G401 (cell line): ENCODE results near the gene MCTP2. TPM values are rescaled to one million over a fixed set of nuclear protein-coding genes. Genes with fewer than 3 reads are reported as not detected.
"Not testable (repeated sequence)": the region's sequence is repeated elsewhere in the genome, so short reads cannot be mapped to it uniquely, and the experiment has no call there.

ENCODE experiments used
- DNase-seq: peaks from one replicate; pipeline ENCODE4 v3.0.0-alpha.2; 2015; ENCODE audit warnings: low spot score
- in situ Hi-C: cut with HindIII; loops from 2 replicates; pipeline ENCODE4 v1.10.0; 2016; ENCODE audit warnings: low sequenced_read_pairs, mixed read lengths
- total RNA-seq: library from RNA; depleted of rRNA; stranded (reverse); fragments of >200 nt; shearing (Covaris generic); gene quantifications from 2 replicates; pipeline ENCODE4 v1.2.3, GENCODE V29; 2014

MCTP2 gene
- total RNA-seq, 1 experiment from 2014 or later, result not detected

DNA sequence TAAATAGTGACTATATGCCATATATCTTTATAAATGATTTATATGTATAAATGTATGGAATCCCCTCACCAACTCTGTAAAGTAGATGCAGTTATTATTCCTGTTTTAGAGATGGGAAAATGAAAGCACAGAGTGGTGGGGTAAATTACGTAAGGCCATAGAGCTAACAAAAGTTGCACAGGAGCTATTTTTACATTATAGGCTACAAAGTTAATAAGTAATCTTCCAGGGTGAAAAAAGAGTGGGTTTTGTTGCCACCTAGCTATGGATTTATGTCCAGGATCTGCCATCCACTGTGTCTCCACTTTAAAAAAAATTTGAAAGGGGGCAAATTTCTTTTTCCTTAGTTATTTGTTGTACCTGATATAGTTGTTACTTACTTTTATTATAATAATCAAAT is 235.7 kb downstream of the MCTP2 start:
- no peak for DNase-seq
- in situ Hi-C loops, result no loop called here

DNA sequence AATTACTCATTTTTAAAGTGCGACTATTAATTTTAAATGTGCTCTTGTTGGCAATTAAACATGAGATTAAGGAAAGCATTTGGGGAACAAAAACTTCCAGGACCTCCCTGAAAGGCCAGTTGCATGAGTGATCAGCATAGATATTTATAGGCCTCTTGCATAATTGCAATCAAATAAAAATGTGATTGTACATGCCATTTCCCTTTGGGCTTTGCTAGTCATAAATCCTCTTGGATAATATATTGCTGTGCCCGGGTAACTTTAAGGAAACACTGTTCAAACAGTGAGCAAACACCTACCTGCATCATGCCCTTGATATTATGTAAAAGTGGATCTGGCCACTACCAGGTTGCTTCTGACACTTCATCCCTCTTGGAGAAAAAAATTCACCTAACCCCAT is 239.1 kb downstream of the MCTP2 start:
- no peak for DNase-seq
- in situ Hi-C loops, result no loop called here

DNA sequence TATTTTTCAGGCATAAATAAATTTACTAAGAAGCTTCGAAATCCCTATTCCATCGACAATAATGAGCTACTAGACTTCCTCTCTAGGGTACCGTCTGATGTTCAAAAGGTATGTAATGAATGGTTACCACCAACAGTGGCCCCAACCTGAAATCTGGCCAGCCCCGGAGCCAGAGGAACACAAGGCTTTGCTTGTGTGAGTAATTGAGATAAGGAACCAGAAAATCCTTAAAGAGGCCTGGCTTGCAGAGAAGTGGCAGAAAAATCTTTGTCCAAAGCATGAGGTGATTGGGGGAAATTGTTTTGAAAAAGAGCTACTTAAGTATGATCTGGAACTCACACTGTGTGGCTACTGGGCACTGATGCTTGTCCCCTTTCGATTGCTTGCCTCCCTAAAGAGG is 245.3 kb downstream of the MCTP2 start:
- DNase-seq, result no peak
- in situ Hi-C loops, result no loop called here

DNA sequence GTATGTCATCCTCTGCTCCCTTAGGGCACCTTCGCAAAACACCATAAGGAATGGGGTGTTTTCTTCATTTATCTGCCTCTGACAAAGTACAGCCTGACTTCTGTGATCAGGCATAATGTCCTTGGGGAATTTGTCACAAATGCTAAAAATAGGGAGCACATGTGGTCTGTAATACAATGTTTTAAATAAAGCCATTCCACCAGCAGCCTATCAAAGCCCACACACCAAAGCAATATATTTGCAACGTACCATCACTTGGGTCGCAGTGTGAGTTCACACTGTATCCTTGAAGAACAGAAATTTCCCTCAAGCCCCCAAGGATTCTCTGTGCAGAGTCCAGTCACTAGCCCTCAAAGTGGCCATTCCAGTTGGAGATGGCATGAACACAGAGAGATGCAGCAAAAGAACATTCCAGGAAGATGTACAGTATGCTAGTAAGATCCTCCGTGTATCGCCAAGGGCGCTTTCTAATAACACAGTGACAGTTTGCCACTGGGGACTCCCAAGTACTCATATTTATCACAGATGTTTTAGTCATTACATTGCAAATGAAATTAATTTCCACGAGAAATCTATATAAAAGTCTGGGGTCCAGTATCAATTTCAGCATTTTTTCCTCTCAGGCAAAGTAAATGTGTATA is 246.7 kb downstream of the MCTP2 start:
- in situ Hi-C loops, result no loop called here
- DNase-seq, result no peak

DNA sequence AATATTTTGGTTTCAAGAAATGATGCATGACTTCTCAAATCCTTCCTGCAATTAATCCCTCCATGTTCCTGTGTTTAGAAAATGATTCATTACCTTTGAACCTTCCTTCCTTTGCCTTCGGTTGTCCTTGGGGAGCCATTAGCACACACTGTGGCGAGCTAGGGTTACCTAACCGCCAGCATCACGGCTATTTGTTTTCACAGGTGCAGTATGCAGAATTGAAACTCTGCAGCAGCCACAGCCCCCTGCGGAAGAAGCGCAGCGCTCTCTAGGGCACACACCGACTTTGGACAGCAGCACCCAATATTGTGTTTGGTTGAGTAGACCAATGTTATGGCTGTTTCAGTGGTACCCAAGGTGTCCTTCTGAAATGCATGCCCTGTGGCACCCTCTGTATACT is 247.4 kb downstream of the MCTP2 start:
- DNase-seq, result no peak
- in situ Hi-C loops, result no loop called here

DNA sequence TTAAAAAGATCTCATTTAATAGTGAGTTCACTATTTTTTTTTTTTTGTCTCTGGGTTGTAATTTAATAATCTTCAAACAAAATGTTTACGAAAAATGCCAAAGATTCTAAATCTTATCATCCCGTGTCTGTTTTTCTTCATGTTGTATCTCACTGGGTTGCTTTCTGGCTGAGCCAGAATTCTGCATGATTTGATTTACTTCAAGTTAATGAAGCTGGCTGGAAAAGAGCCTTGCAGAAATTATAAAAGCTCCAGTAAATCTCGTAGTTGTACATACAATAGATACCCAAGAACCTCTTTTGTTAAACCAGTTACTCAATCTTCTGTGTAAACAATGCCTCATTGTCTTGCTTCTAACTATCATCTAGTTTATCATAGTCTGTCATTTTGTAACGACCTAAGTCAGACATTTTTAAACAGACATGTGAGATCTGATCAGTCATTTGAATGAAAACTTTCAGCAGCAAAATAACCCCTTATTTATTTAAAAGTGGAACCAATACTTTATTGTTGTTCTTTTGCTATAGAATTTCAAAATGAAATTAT is 249.0 kb downstream of the MCTP2 start:
- in situ Hi-C loops, result no loop called here
- DNase-seq, result no peak

DNA sequence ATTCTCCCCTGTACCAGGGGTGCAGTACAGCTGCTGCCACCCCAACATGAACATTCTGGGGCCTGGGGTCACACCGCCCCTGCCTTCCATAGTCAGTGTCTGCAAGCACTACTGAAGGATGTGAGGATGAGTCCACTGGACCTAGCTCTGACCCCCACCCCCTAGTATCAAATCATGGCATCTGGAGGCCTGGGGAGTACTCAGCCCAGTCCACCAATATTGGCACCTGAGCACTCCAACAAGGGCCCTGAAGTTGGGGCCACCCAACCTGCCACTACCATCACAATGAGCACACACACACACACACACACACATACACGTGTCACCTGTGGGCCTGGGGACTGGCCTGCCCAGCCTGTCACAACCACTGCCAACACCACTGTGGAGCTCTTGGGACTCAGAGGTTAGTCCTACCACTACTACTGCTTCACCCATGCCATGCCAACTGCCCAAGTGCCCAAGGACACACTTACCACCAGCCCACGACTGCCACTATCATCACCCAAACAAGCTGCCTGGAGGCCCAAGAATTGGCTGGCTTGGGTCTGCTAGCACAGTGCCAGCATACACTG is 253.9 kb downstream of the MCTP2 start:
- in situ Hi-C loops, result no loop called here
- DNase-seq, result no peak

DNA sequence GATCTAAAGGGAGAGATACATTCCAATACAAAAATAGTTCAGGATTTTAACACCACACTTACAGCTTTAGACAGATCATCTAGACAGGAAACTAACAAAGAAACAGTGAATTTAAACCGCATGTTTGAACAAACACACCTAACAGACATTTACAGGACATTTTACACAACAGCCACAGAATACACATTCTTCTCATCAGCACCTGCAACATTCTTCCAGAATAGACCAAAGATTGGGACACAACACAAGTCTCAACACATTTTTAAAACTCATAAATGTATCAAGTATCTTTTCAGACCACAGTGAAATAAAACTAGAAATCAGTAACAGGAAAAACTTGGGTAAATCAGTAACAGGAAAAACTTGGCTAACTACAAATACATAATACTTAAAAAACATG is 256.3 kb downstream of the MCTP2 start:
- DNase-seq, result no peak
- in situ Hi-C loops, result no loop called here

DNA sequence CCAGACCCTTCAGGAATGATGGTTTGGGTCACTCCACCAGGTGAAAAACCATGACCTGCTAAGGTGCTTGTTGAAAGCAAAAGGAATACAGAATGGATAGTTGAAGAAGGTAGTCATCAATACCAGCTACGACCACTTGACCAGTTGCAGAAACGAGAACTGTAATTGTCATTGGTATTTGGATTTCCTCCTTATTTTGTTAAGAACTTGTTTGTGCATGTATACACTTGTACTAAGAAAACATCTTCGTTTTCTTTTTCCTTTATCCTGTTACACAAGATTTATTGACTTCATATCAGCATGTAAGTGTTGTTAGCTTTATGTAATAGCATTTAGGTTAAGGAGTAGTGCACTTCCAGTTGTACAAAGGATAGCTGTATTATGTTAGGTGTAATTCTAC is 261.8 kb downstream of the MCTP2 start:
- DNase-seq, result no peak
- in situ Hi-C loops, result no loop called here

DNA sequence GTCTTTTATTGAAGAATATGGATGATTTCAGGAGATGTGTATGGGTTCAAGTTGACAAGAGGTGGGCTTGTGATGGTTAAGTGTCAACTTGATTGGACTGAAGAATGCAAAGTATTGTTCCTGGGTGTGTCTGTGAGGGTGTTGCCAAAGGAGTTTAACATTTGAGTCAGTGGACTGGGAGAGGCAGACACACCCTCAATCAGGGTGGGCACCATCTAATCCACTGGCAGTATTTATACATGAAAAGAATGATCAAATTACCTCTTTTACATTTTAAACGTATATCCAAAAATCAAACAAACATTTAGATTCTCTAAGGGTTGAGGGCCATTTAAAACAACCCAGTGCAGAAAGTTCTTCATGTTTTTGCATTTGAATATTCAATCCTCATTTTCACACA is 262.2 kb downstream of the MCTP2 start:
- in situ Hi-C loops, DNase-seq: not testable (repeated sequence)

DNA sequence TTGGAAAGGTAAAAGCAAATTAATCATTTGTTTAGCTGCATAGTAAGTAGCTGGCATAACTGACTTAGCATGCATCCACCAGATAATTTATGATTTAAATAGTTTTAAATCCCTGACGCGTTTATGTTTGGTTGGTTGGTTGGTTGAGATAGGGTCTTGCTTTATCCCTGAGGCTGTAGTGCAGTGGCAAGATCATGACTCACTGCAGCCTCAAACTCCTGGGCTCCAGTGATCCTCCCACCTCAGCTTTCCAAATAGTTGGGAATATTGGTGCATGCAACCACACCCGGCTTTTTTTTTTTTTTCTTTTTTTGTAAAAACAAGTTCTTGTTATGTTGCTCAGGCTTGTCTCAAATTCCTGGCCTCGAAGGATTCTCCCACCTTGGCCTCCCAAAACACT is 263.4 kb downstream of the MCTP2 start:
- no peak for DNase-seq
- in situ Hi-C loops, result no loop called here

DNA sequence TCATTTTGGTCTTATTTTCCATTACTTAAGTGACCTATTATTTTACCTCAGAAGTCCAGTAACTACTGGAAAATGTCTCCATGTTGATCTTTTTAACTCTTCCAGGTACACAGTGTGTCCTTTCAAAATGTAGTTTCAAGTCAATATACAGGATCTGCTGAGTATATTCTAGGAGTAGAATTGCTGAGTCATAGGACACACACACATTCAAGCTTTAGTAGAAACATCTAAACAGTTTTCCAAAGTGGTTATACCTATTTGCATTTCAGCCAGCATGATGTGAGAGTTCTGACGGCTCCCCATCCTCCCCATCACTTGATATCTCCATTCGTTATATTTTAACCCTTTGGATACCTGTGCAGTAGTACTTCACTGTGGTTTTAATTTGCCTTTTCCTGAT is 271.9 kb downstream of the MCTP2 start:
- no peak for DNase-seq
- in situ Hi-C loops, result no loop called here

DNA sequence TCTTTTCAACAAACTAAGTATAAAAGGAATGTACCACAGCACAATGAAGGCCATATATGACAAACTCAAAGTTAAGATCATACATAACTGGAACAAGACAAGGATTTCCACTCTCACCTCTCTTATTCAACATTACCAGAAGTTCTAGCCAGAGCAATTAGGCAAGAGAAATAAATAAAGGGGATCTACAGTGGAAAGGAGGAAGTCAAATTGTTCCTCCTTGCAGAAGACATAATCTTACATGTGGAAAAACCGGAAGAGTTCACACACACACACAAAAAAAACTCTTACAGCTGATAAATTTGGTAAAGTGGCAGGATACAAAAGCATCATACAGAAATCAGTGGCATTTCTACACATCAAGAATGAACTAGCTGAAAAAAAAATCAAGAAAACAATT is 277.9 kb downstream of the MCTP2 start:
- in situ Hi-C loops, result no loop called here

DNA sequence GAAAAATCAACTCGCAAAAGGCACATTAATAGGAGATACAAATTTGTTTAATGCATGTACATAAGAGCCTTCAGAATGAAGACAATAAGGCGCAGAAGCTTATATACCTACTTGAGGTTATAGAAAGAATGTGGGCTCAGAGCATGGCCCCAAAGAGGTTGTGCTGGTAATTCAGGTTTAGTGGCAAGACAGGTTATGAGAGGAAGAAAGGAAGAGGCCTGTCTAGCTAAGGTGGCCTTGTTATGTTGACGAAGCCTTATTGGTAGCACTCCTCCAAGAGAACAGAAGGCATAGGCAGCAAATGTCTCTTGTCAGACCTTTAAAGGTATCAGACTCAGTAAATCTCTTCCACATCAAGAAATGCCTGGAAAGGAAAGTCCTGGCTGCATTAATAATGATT is 290.8 kb downstream of the MCTP2 start:
- in situ Hi-C loops, result no loop called here
- no peak for DNase-seq

More for the DNA sequence above, 277.9 kb downstream of the MCTP2 start:
- DNase-seq, result no peak

DNA sequence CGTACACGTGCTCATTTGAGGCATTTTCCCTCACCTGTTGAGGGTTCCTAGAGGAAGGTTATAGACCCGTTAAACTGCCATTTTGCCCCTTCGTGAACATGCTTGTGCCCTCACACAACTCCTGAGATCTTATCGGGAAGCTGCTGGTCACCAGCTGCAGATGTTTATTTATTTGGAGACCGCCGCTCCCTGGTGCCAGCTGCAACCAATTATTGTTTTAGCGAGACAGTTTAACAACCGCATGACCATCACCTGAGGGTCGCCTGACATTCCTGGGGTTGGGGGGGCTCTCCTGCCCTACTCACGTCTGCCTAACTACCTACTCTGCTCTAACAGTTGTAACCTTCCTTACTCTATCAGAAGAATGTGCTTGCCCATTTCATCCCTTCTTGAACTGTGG is 292.5 kb downstream of the MCTP2 start:
- DNase-seq, result no peak
- in situ Hi-C loops, result no loop called here

DNA sequence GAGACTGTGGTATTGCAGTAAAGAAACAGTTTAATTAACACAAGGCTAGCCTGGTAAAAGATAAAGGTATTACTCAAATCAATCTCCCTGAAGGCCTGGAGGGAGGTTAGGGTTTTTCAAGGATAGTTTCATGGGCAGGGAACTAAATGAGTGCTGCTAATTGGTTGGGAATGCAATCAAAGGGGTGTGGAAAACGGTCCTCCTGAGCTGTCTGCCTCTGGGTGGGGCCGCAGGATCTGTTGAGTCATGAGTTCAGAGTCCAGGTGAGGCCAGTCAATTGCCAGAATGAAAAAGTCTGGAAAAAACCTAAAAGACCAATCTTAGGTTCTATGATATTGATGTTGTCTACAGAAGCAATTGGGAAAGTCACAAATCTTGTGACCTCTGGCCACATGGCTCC is 293.2 kb downstream of the MCTP2 start:
- in situ Hi-C loops, result no loop called here
- no peak for DNase-seq

DNA sequence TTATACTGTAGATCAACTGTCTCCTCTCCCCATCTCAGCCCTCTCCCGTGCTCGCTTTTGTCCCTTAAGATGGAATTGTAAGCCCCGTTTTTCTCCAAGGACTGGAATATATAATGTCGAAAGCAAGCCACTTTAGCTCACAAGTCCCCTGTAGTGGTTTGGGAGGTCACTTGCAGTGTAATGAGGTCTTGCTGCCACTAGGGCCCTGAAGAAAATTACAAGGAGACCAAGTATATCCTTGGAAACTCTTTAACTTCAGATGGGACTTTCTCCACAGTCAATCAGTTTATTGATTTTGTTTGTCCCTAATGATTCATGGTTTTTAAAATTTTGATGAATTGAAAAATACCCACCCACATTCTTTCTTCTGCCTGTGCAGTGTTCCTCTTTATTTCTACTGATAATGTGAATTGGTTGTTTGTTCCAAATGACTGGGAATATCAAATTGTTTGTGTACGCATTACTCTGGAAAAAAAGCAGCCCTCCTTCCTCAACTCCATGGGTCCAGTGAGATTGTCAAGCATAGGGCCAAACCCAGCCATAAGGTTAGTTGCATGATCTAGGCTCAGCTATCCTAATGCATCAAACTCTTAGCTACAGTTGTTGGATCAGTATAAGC is 294.8 kb downstream of the MCTP2 start:
- in situ Hi-C loops, result no loop called here
- no peak for DNase-seq

DNA sequence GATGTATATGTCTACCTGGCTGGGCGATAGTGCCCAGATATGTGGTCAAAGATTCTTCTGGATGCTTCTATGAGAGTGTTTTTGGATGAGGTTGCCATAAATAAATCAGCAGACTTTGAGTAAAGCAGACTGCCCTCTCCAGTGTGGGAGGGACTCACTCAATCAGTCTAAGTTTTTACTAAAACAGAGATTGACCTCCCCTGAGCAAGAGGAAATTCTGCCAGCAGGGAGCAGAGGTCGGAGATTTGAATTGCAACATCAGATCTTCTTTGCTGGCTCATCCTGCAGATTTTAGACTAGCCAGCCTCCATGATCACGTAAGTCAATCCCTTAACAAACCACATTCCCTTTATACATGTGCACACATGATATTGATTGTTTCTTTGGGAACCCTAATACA is 300.9 kb downstream of the MCTP2 start:
- in situ Hi-C loops, result no loop called here
- DNase-seq, result no peak
